HUES48 (cell line): ENCODE measurements around the gene MSH5.
A peak's percentile ranks its signal among the peaks of the same experiment; 100 is the strongest.

Experiments used
- H3K27ac ChIP-seq: one replicate; pipeline ENCODE4 v1.7.0; 2013; ENCODE audit warnings: low read depth, low read length, inconsistent platforms
- H3K27me3 ChIP-seq: 2 replicates; pipeline ENCODE4 v1.6.1; 2013; ENCODE audit warnings: mild to moderate bottlenecking, low read length; ENCODE audit not compliant: control insufficient read depth, insufficient read depth
- H3K36me3 ChIP-seq: 2 replicates; pipeline ENCODE4 v1.6.1; 2013; ENCODE audit warnings: low read length; ENCODE audit not compliant: control insufficient read depth, insufficient read depth
- H3K4me1 ChIP-seq: 2 replicates; pipeline ENCODE4 v1.6.1; 2013; ENCODE audit warnings: mild to moderate bottlenecking, low read length; ENCODE audit not compliant: control insufficient read depth, insufficient read depth
- H3K4me3 ChIP-seq: 2 replicates; pipeline ENCODE4 v1.5.1; 2013; ENCODE audit warnings: mild to moderate bottlenecking, low read depth, low read length
- H3K9ac ChIP-seq: 2 replicates; pipeline ENCODE4 v1.6.1; 2013; ENCODE audit warnings: mild to moderate bottlenecking, low read depth, low read length, moderate library complexity
- H3K9me3 ChIP-seq: 2 replicates; pipeline ENCODE4 v1.6.1; 2013; ENCODE audit warnings: low read length; ENCODE audit not compliant: control insufficient read depth, insufficient read depth

The MSH5 gene

GRCh38 chr6:31713991-31714684 lies 25.7 kb upstream of the MSH5 start:
- no peaks in the 10 kb centered on the region for H3K27me3 ChIP-seq
- no peak overlapping the region for H3K4me3 ChIP-seq
- H3K36me3 ChIP-seq = no peaks in the 10 kb centered on the region
- peak overlapping the region; percentile 80 for H3K27ac ChIP-seq
- peaks cover 31% of the 10 kb centered on the region for H3K4me1 ChIP-seq
- no peaks in the 10 kb centered on the region for H3K9me3 ChIP-seq
- H3K9ac ChIP-seq = no peak overlapping the region

- Histone ChIP-seq H3K9me3 (no peaks in the 10 kb centered on the region), H3K4me1 (peaks cover 31% of the 10 kb centered on the region), H3K4me3 (no peak within 1 kb of the TSS), H3K27ac (peak within 1 kb of the TSS; percentile 80), H3K27me3 (no peaks in the 10 kb centered on the region), H3K9ac (no peak within 1 kb of the TSS), H3K36me3 (no peaks in the 10 kb centered on the region)
Measured at GRCh38 chr6:31715022-31715958, 24.5 kb upstream of the MSH5 start, which contains the start of gene LY6G6D. TSS of gene LY6G6D (plus strand) at chr6:31715348. CDS start at chr6:31715356, 8 bp downstream.

- Histone ChIP-seq H3K4me1 (peaks cover 31% of the 10 kb centered on the region), H3K4me3 (no peak overlapping the region), H3K36me3 (no peaks in the 10 kb centered on the region), H3K27ac (no peak overlapping the region), H3K27me3 (no peaks in the 10 kb centered on the region), H3K9ac (no peak overlapping the region), H3K9me3 (no peaks in the 10 kb centered on the region)
Measured at GRCh38 chr6:31717499-31718222, 22.1 kb upstream of the MSH5 start.

- Histone ChIP-seq H3K4me1 (peaks cover 31% of the 10 kb centered on the region), H3K27ac (no peak overlapping the region), H3K9me3 (no peaks in the 10 kb centered on the region), H3K27me3 (no peaks in the 10 kb centered on the region), H3K9ac (no peak overlapping the region), H3K36me3 (no peaks in the 10 kb centered on the region), H3K4me3 (no peak overlapping the region)
Measured at GRCh38 chr6:31718265-31718664, 21.5 kb upstream of the MSH5 start.

GRCh38 chr6:31719001-31719400 lies 20.8 kb upstream of the MSH5 start:
- Histone ChIP-seq H3K4me3 (no peak overlapping the region), H3K36me3 (no peaks in the 10 kb centered on the region), H3K9me3 (no peaks in the 10 kb centered on the region), H3K4me1 (peaks cover 27% of the 10 kb centered on the region), H3K27me3 (no peaks in the 10 kb centered on the region), H3K9ac (no peak overlapping the region), H3K27ac (no peak overlapping the region)

- H3K36me3 ChIP-seq = no peaks in the 10 kb centered on the region
- H3K27ac ChIP-seq = no peak overlapping the region
- no peaks in the 10 kb centered on the region for H3K9me3 ChIP-seq
- H3K4me3 ChIP-seq = no peak overlapping the region
- no peaks in the 10 kb centered on the region for H3K27me3 ChIP-seq
- no peak overlapping the region for H3K9ac ChIP-seq
- H3K4me1 ChIP-seq = peaks cover 15% of the 10 kb centered on the region
Measured at GRCh38 chr6:31720196-31720770, 19.5 kb upstream of the MSH5 start.

- Histone ChIP-seq H3K27me3 (no peaks in the 10 kb centered on the region), H3K9me3 (no peaks in the 10 kb centered on the region), H3K27ac (no peak within 1 kb of the TSS), H3K9ac (no peak within 1 kb of the TSS), H3K4me3 (no peak within 1 kb of the TSS), H3K36me3 (peaks cover 7% of the 10 kb centered on the region), H3K4me1 (peaks cover 13% of the 10 kb centered on the region)
Measured at GRCh38 chr6:31721351-31722020, 18.3 kb upstream of the MSH5 start, which contains the start of gene LY6G6C. TSS of gene LY6G6C (minus strand) at chr6:31721746. CDS start at chr6:31721679, 67 bp downstream.

GRCh38 chr6:31722173-31722572 lies 17.6 kb upstream of the MSH5 start:
- Histone ChIP-seq H3K36me3 (peaks cover 14% of the 10 kb centered on the region), H3K4me1 (peaks cover 13% of the 10 kb centered on the region), H3K27me3 (no peaks in the 10 kb centered on the region), H3K9ac (no peak overlapping the region), H3K9me3 (no peaks in the 10 kb centered on the region), H3K27ac (no peak overlapping the region), H3K4me3 (no peak overlapping the region)

GRCh38 chr6:31723245-31723979 lies 16.4 kb upstream of the MSH5 start, which contains the start of gene MPIG6B:
TSS of gene MPIG6B (plus strand) at chr6:31723373. CDS start at chr6:31723384, 11 bp downstream.
- H3K9ac ChIP-seq = no peak within 1 kb of the TSS
- no peaks in the 10 kb centered on the region for H3K9me3 ChIP-seq
- no peaks in the 10 kb centered on the region for H3K27me3 ChIP-seq
- H3K4me3 ChIP-seq = no peak within 1 kb of the TSS
- H3K36me3 ChIP-seq = peaks cover 20% of the 10 kb centered on the region
- H3K4me1 ChIP-seq = peaks cover 5% of the 10 kb centered on the region
- H3K27ac ChIP-seq = no peak within 1 kb of the TSS
